H1 (cell line): ENCODE results near the gene IGFBP6. TPM values are rescaled to one million over a fixed set of nuclear protein-coding genes. Genes with fewer than 3 reads are reported as not detected.

Source experiments
- CHD2 ChIP-seq: IDR thresholded peaks from 2 replicates; pipeline ENCODE4 v1.6.1; 2012; ENCODE audit warnings: low read length, improper control_type of control experiment
- FOSL1 ChIP-seq: IDR thresholded peaks from 2 replicates; pipeline ENCODE4 v1.6.1; 2011; ENCODE audit warnings: mild to moderate bottlenecking, low read depth, low read length, moderate library complexity; ENCODE audit not compliant: insufficient read depth
- JUN ChIP-seq: IDR thresholded peaks from 2 replicates; pipeline ENCODE4 v1.6.1; 2011; ENCODE audit warnings: low read depth, mild to moderate bottlenecking, improper control_type of control experiment, low read length
- JUND ChIP-seq: IDR thresholded peaks from 2 replicates; pipeline ENCODE4 v1.6.1; 2011; ENCODE audit warnings: mild to moderate bottlenecking, improper control_type of control experiment, low read length
- POU5F1 ChIP-seq: IDR thresholded peaks from 2 replicates; pipeline ENCODE4 v1.6.1; 2011; ENCODE audit warnings: low read depth, mild to moderate bottlenecking, low read length, moderate library complexity
- SP2 ChIP-seq: IDR thresholded peaks from 2 replicates; pipeline ENCODE4 v1.6.1; 2012; ENCODE audit warnings: mild to moderate bottlenecking, low read length, inconsistent platforms
- SRF ChIP-seq: IDR thresholded peaks from 2 replicates; pipeline ENCODE4 v1.6.1; 2011; ENCODE audit warnings: mild to moderate bottlenecking, low read depth, low read length, moderate library complexity
- TAF7 ChIP-seq: optimal IDR thresholded peaks from 2 replicates; pipeline ENCODE3; 2011; ENCODE audit warnings: low read depth, mild to moderate bottlenecking, inconsistent platforms, low read length, moderate library complexity, borderline replicate concordance
- TCF12 ChIP-seq: IDR thresholded peaks from 2 replicates; pipeline ENCODE4 v1.6.1; 2011; ENCODE audit warnings: low read depth, mild to moderate bottlenecking, low read length
- polyA plus RNA-seq, 7 experiments: library from polyadenylated mRNA; depleted of rRNA in 3 of 7; stranded (reverse) in 5 of 7; unstranded in 2 of 7; fragments of >200 nt in 5 of 7; fragments of 200-250 nt in 2 of 7; gene quantifications; 1 replicate in 5 of 7; 2 replicates in 1 of 7; 4 replicates in 1 of 7; pipeline versions ENCODE4 v1.2.1 to v1.2.3, GENCODE V29; 2011 to 2013; ENCODE audit warnings: missing spikeins in 2 of 7, mixed read lengths in 2 of 7
- total RNA-seq: library from RNA; stranded (reverse); fragmentation: NEBNext Ultra II Directional; extraction: Animal tissue kit (Norgen Biotek cat#: 25700); gene quantifications from 2 replicates; pipeline ENCODE4 v1.2.1, GENCODE V29; 2021
- TF ChIP-seq, protein P1 (sequence below): fragments of 300-600 bp; sonication (generic); IDR thresholded peaks from 2 replicates; pipeline ENCODE4 v1.7.1; 2012; ENCODE audit warnings: low read length, moderate library complexity, mild to moderate bottlenecking, inconsistent platforms; ENCODE audit not compliant: insufficient replicate concordance
- TF ChIP-seq, protein P2 (sequence below): IDR thresholded peaks from 2 replicates; pipeline ENCODE4 v1.6.1; 2012; ENCODE audit warnings: inconsistent platforms

IGFBP6 gene
- total and polyA plus RNA-seq, 2 of the 8 experiments (the other 6 are each of a cell fraction or from before 2014, with no cell fraction given): 13.7 to 14.7 TPM

DNA sequence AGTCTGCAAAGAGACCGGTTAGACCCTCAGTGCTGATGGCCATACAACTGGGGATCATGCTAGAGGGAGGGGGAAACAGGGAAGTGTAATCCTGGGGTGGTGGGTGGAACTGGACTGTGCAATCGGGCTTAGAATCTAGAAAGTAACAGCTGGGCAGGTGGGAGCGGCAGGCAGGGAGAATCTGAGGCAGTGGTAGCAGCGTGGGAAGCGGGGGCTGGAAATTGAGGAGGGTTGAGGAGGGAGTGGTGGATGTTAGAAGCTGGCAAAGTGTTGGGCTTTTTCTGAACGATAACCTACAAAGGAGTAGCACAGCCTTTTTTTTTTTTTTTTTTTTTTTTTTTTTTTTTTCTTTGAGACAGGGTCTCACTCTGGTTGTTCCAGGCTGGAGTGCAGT, 3.1 kb upstream of the IGFBP6 start (continued):
- TF ChIP-seq, protein P1, sequence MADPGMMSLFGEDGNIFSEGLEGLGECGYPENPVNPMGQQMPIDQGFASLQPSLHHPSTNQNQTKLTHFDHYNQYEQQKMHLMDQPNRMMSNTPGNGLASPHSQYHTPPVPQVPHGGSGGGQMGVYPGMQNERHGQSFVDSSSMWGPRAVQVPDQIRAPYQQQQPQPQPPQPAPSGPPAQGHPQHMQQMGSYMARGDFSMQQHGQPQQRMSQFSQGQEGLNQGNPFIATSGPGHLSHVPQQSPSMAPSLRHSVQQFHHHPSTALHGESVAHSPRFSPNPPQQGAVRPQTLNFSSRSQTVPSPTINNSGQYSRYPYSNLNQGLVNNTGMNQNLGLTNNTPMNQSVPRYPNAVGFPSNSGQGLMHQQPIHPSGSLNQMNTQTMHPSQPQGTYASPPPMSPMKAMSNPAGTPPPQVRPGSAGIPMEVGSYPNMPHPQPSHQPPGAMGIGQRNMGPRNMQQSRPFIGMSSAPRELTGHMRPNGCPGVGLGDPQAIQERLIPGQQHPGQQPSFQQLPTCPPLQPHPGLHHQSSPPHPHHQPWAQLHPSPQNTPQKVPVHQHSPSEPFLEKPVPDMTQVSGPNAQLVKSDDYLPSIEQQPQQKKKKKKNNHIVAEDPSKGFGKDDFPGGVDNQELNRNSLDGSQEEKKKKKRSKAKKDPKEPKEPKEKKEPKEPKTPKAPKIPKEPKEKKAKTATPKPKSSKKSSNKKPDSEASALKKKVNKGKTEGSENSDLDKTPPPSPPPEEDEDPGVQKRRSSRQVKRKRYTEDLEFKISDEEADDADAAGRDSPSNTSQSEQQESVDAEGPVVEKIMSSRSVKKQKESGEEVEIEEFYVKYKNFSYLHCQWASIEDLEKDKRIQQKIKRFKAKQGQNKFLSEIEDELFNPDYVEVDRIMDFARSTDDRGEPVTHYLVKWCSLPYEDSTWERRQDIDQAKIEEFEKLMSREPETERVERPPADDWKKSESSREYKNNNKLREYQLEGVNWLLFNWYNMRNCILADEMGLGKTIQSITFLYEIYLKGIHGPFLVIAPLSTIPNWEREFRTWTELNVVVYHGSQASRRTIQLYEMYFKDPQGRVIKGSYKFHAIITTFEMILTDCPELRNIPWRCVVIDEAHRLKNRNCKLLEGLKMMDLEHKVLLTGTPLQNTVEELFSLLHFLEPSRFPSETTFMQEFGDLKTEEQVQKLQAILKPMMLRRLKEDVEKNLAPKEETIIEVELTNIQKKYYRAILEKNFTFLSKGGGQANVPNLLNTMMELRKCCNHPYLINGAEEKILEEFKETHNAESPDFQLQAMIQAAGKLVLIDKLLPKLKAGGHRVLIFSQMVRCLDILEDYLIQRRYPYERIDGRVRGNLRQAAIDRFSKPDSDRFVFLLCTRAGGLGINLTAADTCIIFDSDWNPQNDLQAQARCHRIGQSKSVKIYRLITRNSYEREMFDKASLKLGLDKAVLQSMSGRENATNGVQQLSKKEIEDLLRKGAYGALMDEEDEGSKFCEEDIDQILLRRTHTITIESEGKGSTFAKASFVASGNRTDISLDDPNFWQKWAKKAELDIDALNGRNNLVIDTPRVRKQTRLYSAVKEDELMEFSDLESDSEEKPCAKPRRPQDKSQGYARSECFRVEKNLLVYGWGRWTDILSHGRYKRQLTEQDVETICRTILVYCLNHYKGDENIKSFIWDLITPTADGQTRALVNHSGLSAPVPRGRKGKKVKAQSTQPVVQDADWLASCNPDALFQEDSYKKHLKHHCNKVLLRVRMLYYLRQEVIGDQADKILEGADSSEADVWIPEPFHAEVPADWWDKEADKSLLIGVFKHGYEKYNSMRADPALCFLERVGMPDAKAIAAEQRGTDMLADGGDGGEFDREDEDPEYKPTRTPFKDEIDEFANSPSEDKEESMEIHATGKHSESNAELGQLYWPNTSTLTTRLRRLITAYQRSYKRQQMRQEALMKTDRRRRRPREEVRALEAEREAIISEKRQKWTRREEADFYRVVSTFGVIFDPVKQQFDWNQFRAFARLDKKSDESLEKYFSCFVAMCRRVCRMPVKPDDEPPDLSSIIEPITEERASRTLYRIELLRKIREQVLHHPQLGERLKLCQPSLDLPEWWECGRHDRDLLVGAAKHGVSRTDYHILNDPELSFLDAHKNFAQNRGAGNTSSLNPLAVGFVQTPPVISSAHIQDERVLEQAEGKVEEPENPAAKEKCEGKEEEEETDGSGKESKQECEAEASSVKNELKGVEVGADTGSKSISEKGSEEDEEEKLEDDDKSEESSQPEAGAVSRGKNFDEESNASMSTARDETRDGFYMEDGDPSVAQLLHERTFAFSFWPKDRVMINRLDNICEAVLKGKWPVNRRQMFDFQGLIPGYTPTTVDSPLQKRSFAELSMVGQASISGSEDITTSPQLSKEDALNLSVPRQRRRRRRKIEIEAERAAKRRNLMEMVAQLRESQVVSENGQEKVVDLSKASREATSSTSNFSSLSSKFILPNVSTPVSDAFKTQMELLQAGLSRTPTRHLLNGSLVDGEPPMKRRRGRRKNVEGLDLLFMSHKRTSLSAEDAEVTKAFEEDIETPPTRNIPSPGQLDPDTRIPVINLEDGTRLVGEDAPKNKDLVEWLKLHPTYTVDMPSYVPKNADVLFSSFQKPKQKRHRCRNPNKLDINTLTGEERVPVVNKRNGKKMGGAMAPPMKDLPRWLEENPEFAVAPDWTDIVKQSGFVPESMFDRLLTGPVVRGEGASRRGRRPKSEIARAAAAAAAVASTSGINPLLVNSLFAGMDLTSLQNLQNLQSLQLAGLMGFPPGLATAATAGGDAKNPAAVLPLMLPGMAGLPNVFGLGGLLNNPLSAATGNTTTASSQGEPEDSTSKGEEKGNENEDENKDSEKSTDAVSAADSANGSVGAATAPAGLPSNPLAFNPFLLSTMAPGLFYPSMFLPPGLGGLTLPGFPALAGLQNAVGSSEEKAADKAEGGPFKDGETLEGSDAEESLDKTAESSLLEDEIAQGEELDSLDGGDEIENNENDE: no peak
- TF ChIP-seq SP2 (no peak), POU5F1 (no peak), TCF12 (no peak), TAF7 (no peak), CHD2 (no peak), JUND (no peak), FOSL1 (no peak), JUN (no peak), SRF (no peak)
- TF ChIP-seq, protein P2, sequence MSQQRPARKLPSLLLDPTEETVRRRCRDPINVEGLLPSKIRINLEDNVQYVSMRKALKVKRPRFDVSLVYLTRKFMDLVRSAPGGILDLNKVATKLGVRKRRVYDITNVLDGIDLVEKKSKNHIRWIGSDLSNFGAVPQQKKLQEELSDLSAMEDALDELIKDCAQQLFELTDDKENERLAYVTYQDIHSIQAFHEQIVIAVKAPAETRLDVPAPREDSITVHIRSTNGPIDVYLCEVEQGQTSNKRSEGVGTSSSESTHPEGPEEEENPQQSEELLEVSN: no peak
